Ovary (tissue), 9 donors: ENCODE data around the gene XRCC6. TPM values are rescaled to one million over a fixed set of nuclear protein-coding genes. Genes with fewer than 3 reads are reported as not detected.

ENCODE experiments used
- DNase-seq, 5 donors: peaks; one replicate each; pipeline ENCODE4 v3.0.0-alpha.2; 2019 to 2020
- H3K27ac ChIP-seq, 2 donors: fragments of 200-600 bp; one replicate each; pipeline versions ENCODE4 v1.5.1 to v1.8.0; 2019 to 2022
- H3K27me3 ChIP-seq: fragments of 200-600 bp; one replicate; pipeline ENCODE4 v1.8.0; 2022
- H3K36me3 ChIP-seq: fragments of 200-600 bp; sonication (generic); one replicate; pipeline ENCODE4 v1.5.1; 2019
- H3K4me1 ChIP-seq: one replicate; pipeline ENCODE4 v1.8.1; 2013; ENCODE audit warnings: mild to moderate bottlenecking, moderate library complexity; ENCODE audit not compliant: insufficient read depth
- H3K4me3 ChIP-seq: fragments of 200-600 bp; sonication (generic); one replicate; pipeline ENCODE4 v1.5.1; 2017
- H3K9me3 ChIP-seq, 2 donors: fragments of 200-600 bp in 1 of 2; sonication (generic) in 1 of 2; one replicate each; pipeline versions ENCODE4 v1.5.1 to v1.8.1; 2013 to 2019; ENCODE audit warnings: mild to moderate bottlenecking in 1 of 2, moderate library complexity in 1 of 2
- CTCF ChIP-seq, 3 donors: fragments of 450-650 bp in 2 of 3; fragments of 200-600 bp in 1 of 3; IDR thresholded peaks; one replicate each; pipeline versions ENCODE4 v1.5.1 to v1.8.0; 2016 to 2022; ENCODE audit warnings: antibody characterized with exemption in 3 of 3, mild to moderate bottlenecking in 1 of 3
- EP300 ChIP-seq: sonication (generic); formaldehyde crosslinking; IDR thresholded peaks from one replicate; pipeline ENCODE4 v1.6.1; 2017; ENCODE audit warnings: antibody characterized with exemption
- POLR2A ChIP-seq: fragments of 450-650 bp; IDR thresholded peaks from one replicate; pipeline ENCODE4 v1.6.1; 2017; ENCODE audit warnings: antibody characterized with exemption, mild to moderate bottlenecking, moderate library complexity
- WGBS, 3 donors: extraction: QIAGEN DNeasy Blood & Tissue Kit in 1 of 3; methylation state at CpG; one replicate each; pipeline versions ENCODE4 v1.1.5 to v1.1.7; 2013 to 2017; 5-methylcytosine and 5-hydroxymethylcytosine counted together
- intact Hi-C, 4 donors: fragments of 100-400 bp; cut with DNase I; formaldehyde crosslinking; loops; one replicate each; pipeline versions ENCODE4 v1.11.0 to v1.15.1; 2022 to 2023
- polyA plus RNA-seq, 2 donors: library from polyadenylated mRNA; stranded (reverse); fragments of 200-250 nt in 1 of 2; fragments of 350-450 nt in 1 of 2; fragmentation: Illumina TruSeq in 1 of 2; extraction: RNeasy Lipid Tissue Mini Kit (QIAGEN cat#74804) in 1 of 2; gene quantifications; one replicate each; pipeline ENCODE4 v1.2.3, GENCODE V29; 2013 to 2014
- total RNA-seq, 7 donors: library from RNA; depleted of rRNA in 2 of 7; stranded (reverse); fragments of >200 nt in 2 of 7; fragmentation: NEBNext Ultra II Directional in 3 of 7; extraction: Animal tissue kit (Norgen Biotek cat#: 25700) in 3 of 7; gene quantifications; one replicate each; pipeline versions ENCODE4 v1.1.0 to v1.2.4, GENCODE V29; 2016 to 2023
- donor health status: DM: no; HTN: no; CAD: no; lungs with moderate emphysema.
- donor health status: DM: no; HTN: no; CAD: no.
- donor health status: Bipolar disorder and iron deficiency.
- donor health status: DM: yes; HTN: yes; CAD: no.
- donor health status: DM: no; HTN: no; CAD: no.
- donor health status: DM: yes; HTN: yes; CAD: no.

The XRCC6 gene
- total and polyA plus RNA-seq, 9 donors, result 147 to 380 (median 200) TPM

GRCh38 chr22:41595703-41596102, 25.4 kb upstream of the XRCC6 start:
- peak overlapping the region; percentile 5 to 62 for H3K27ac ChIP-seq
- H3K36me3 ChIP-seq, result no peaks in the 10 kb centered on the region
- peaks cover 18% of the 10 kb centered on the region for H3K4me1 ChIP-seq
- intact Hi-C loops, result loop anchor here in 3 of 4 donors (5.0 to 10.0 kb wide), 3 partner anchors 51 to 193 kb away; partner anchors contain the start of gene POLR3H (in 3 of the 3)
- 74 to 81% (median 78%) methylated on average over 5 of the region's 5 CpGs for WGBS, 3 donors
- H3K4me3 ChIP-seq, result no peak overlapping the region
- peak in 1 of 5 donors; percentile 21 for DNase-seq
- no peaks in the 10 kb centered on the region for H3K9me3 ChIP-seq
- H3K27me3 ChIP-seq, result no peaks in the 10 kb centered on the region
- no peak for TF ChIP-seq POLR2A
- TF ChIP-seq EP300, result no peak
- TF ChIP-seq CTCF (IDR thresholded peaks at IDR 0.05), result no peak

- H3K4me1 ChIP-seq, result peaks cover 18% of the 10 kb centered on the region
- DNase-seq, result peak; percentile 69 to 82 (median 76)
- WGBS, 3 donors, result 32 to 42% (median 41%) methylated on average over 13 of the region's 13 CpGs
- H3K27ac ChIP-seq, result peak overlapping the region; percentile 62 to 65
- intact Hi-C loops, result loop anchor here in 3 of 4 donors (5.0 to 10.0 kb wide), 3 partner anchors 52 to 195 kb away; partner anchors contain the start of gene POLR3H (in 3 of the 3)
- H3K27me3 ChIP-seq, result no peaks in the 10 kb centered on the region
- TF ChIP-seq CTCF (IDR thresholded peaks at IDR 0.05) (peak; percentile 69 to 90 (median 82)), POLR2A (no peak), EP300 (no peak)
- no peak overlapping the region for H3K4me3 ChIP-seq
- no peaks in the 10 kb centered on the region for H3K36me3 ChIP-seq
- no peaks in the 10 kb centered on the region for H3K9me3 ChIP-seq
These were observed 24.1 kb upstream of the XRCC6 start for GRCh38 chr22:41596776-41597634.

DNA sequence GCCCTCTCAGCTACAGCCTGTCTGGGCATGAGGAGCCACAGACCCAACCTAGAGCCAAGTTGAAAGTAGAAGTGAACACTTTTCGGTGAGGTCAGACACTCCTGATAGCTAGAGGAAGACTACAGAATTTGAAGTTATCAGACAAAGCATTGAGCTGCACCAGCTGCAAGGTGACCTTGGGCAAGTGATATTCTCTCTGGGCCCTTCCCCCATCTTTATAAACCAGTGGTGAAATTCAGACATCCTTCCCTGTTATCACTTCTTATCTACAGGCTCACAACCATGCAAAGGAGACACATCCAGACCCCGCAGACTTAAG, 23.5 kb upstream of the XRCC6 start:
- no peaks in the 10 kb centered on the region for H3K9me3 ChIP-seq
- TF ChIP-seq CTCF (IDR thresholded peaks at IDR 0.05), result no peak
- TF ChIP-seq EP300, result no peak
- TF ChIP-seq POLR2A, result no peak
- no peaks in the 10 kb centered on the region for H3K27me3 ChIP-seq
- intact Hi-C loops, result loop anchor here in 3 of 4 donors (5.0 to 10.0 kb wide), 3 partner anchors 53 to 195 kb away; partner anchors contain the start of gene POLR3H (in 3 of the 3)
- H3K4me1 ChIP-seq, result peaks cover 18% of the 10 kb centered on the region
- 8 to 20% (median 19%) methylated on average over 2 of the region's 2 CpGs for WGBS, 3 donors
- H3K4me3 ChIP-seq, result no peak overlapping the region
- peak overlapping the region; percentile 62 to 65 for H3K27ac ChIP-seq
- DNase-seq, result no peak
- no peaks in the 10 kb centered on the region for H3K36me3 ChIP-seq

DNA sequence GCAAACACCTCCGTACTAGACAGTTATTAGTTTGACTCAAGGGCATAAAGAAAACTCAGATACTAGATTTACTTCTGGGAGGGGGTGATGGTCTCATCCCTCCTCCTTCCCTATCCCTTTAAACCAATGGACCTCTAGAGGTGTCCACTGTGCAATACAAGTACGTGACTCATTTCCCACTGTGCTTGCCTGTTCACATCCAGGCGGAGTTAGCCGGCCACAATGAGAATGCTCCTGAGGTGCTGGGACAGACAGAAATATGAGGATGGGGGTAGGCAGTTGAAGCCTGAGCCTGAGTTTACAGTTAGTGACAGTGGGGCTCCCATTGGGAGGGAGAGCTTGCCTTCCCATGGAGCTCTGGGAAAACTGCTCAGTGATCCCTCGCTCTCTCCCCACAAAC, 23.0 kb upstream of the XRCC6 start:
- Histone ChIP-seq H3K4me3 (no peak overlapping the region), H3K27ac (peak overlapping the region in 1 of 2 donors; percentile 8), H3K4me1 (peaks cover 18% of the 10 kb centered on the region), H3K36me3 (no peaks in the 10 kb centered on the region), H3K9me3 (no peaks in the 10 kb centered on the region), H3K27me3 (no peaks in the 10 kb centered on the region)
- WGBS, 3 donors, result 37 to 48% (median 45%) methylated on average over 5 of the region's 5 CpGs
- intact Hi-C loops, result loop anchor here in 3 of 4 donors (5.0 to 10.0 kb wide), 3 partner anchors 53 to 196 kb away; partner anchors contain the start of gene POLR3H (in 3 of the 3)
- TF ChIP-seq POLR2A (no peak), EP300 (no peak), CTCF (IDR thresholded peaks at IDR 0.05) (peak in 1 of 3 donors; percentile 10)
- DNase-seq, result peak in 2 of 5 donors; percentile 35
